Trophoblast cell (in vitro differentiated cells and primary cell): ENCODE data around the gene KCMF1.

Source experiments
- DNase-seq, 2 donors: peaks; one replicate each; pipeline ENCODE4 v3.0.0-alpha.2; 2016
- H2AFZ ChIP-seq: 2 replicates; pipeline ENCODE4 v1.6.1; 2013; ENCODE audit warnings: low read length, moderate library complexity, mild to moderate bottlenecking; ENCODE audit not compliant: insufficient read depth, poor library complexity
- H2AK5ac ChIP-seq: 2 replicates; pipeline ENCODE4 v1.6.1; 2013; ENCODE audit warnings: mild to moderate bottlenecking, low read length
- H2BK120ac ChIP-seq: 2 replicates; pipeline ENCODE4 v1.6.1; 2013; ENCODE audit warnings: low read length, mild to moderate bottlenecking, moderate library complexity; ENCODE audit not compliant: insufficient read depth, poor library complexity
- H2BK12ac ChIP-seq: 2 replicates; pipeline ENCODE4 v1.6.1; 2013; ENCODE audit warnings: mild to moderate bottlenecking, low read length, moderate library complexity
- H2BK5ac ChIP-seq: 2 replicates; pipeline ENCODE4 v1.6.1; 2013; ENCODE audit warnings: low read length, low read depth, moderate library complexity, mild to moderate bottlenecking; ENCODE audit not compliant: poor library complexity
- H3K14ac ChIP-seq: 2 replicates; pipeline ENCODE4 v1.6.1; 2013; ENCODE audit warnings: mild to moderate bottlenecking, low read length
- H3K18ac ChIP-seq: 2 replicates; pipeline ENCODE4 v1.6.1; 2013; ENCODE audit warnings: mild to moderate bottlenecking, low read length
- H3K23ac ChIP-seq: 2 replicates; pipeline ENCODE4 v1.6.1; 2013; ENCODE audit warnings: low read length
- H3K27ac ChIP-seq: 2 replicates; pipeline ENCODE4 v1.5.1; 2013; ENCODE audit warnings: low read depth, mild to moderate bottlenecking, inconsistent platforms, low read length, moderate library complexity
- H3K27me3 ChIP-seq: 2 replicates; pipeline ENCODE4 v1.6.1; 2013; ENCODE audit warnings: inconsistent platforms, mild to moderate bottlenecking, low read length, moderate library complexity; ENCODE audit not compliant: insufficient read depth
- H3K36me3 ChIP-seq, 2 experiments: 1 replicate in 1 of 2; 2 replicates in 1 of 2; pipeline ENCODE4 v1.6.1; 2013; ENCODE audit warnings: low read length in 2 of 2, mild to moderate bottlenecking in 2 of 2, moderate library complexity in 1 of 2; ENCODE audit not compliant: insufficient read depth in 2 of 2, control insufficient read depth in 1 of 2
- H3K4ac ChIP-seq: 2 replicates; pipeline ENCODE4 v1.6.1; 2013; ENCODE audit warnings: low read depth, mild to moderate bottlenecking, low read length, moderate library complexity
- H3K4me1 ChIP-seq, 2 experiments: 1 replicate in 1 of 2; 2 replicates in 1 of 2; pipeline ENCODE4 v1.6.1; 2013; ENCODE audit warnings: low read length in 2 of 2, mild to moderate bottlenecking in 2 of 2, moderate library complexity in 1 of 2; ENCODE audit not compliant: insufficient read depth in 2 of 2, control insufficient read depth in 1 of 2
- H3K4me2 ChIP-seq: 2 replicates; pipeline ENCODE4 v1.6.1; 2013; ENCODE audit warnings: inconsistent platforms, mild to moderate bottlenecking, low read length, moderate library complexity
- H3K4me3 ChIP-seq: 2 replicates; pipeline ENCODE4 v1.5.1; 2013; ENCODE audit warnings: mild to moderate bottlenecking, low read depth, low read length, inconsistent platforms
- H3K79me1 ChIP-seq: one replicate; pipeline ENCODE4 v1.6.1; 2013; ENCODE audit warnings: low read length
- H3K79me2 ChIP-seq: 2 replicates; pipeline ENCODE4 v1.6.1; 2013; ENCODE audit warnings: low read length, mild to moderate bottlenecking; ENCODE audit not compliant: control insufficient read depth, insufficient read depth, poor library complexity
- H3K9ac ChIP-seq: 2 replicates; pipeline ENCODE4 v1.6.1; 2013; ENCODE audit warnings: mild to moderate bottlenecking, low read length
- H3K9me3 ChIP-seq: 2 replicates; pipeline ENCODE4 v1.6.1; 2013; ENCODE audit warnings: low read depth, mild to moderate bottlenecking, control low read depth, inconsistent platforms, low read length; ENCODE audit not compliant: insufficient read depth
- H4K12ac ChIP-seq: 2 replicates; pipeline ENCODE4 v1.6.1; 2013; ENCODE audit warnings: low read depth, mild to moderate bottlenecking, low read length, moderate library complexity
- H4K8ac ChIP-seq: 2 replicates; pipeline ENCODE4 v1.6.1; 2013; ENCODE audit warnings: low read depth, mild to moderate bottlenecking, low read length, moderate library complexity
- H4K91ac ChIP-seq: one replicate; pipeline ENCODE4 v1.6.1; 2013; ENCODE audit warnings: low read depth, mild to moderate bottlenecking, low read length, moderate library complexity
- WGBS: extraction: QIAGEN DNeasy Blood & Tissue Kit; methylation state at CpG from one replicate; pipeline ENCODE4 v1.1.7; 2013; ENCODE audit warnings: missing lambda C conversion rate; ENCODE audit not compliant: insufficient read length, insufficient coverage; ENCODE audit errors: extremely low coverage; 5-methylcytosine and 5-hydroxymethylcytosine counted together

The KCMF1 gene

DNA sequence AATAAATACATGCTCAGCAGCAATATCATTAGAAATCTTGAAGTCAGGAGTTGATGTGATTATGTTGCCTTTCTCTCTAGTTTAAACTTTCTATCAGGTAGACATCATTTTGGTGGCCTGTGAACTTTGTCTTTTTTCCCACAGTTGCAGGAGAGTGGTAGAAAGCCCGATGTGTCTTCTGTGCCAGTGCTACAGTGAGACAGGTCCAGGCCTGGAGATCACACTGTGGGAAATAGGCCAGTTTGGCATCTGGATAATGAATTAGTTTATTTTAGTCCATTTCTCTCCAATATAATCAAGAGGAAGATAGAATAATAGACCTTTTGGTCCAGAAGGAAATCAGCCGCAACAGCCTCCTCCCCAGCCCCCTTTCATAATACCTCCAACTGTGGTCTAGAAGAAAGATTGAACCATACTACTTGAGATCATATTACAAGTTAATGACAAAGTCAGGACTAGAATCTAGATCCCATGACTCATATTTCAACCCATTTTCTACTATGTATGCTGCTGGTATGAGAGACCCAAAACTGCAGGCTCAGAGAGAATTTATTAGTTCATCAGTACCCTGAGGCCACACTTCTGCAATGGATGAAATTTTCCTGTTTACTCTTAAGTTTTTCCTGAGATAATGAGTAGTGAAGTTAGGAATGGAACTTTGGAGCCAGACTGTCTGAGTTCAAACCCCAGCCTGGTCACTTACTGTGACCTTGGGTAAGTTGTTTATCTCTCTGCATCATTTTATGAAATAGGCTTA, 20.6 kb downstream of the KCMF1 start:
- H3K79me1 ChIP-seq, result no peaks in the 10 kb centered on the region
- no CpG with 5 or more reads among the region's 2 CpGs for WGBS
- H3K4me3 ChIP-seq, result no peak overlapping the region
- no peak overlapping the region for H3K18ac ChIP-seq
- peak; percentile 90 to 98 for DNase-seq
- no peak overlapping the region for H4K8ac ChIP-seq
- no peak overlapping the region for H4K12ac ChIP-seq
- H3K27ac ChIP-seq, result peak overlapping the region; percentile 37
- no peak overlapping the region for H3K14ac ChIP-seq
- no peak overlapping the region for H3K23ac ChIP-seq
- H3K4me2 ChIP-seq, result no peak overlapping the region
- H2BK12ac ChIP-seq, result no peak overlapping the region
- H3K4ac ChIP-seq, result peak overlapping the region; percentile 7
- no peak overlapping the region for H4K91ac ChIP-seq
- no peak overlapping the region for H2AFZ ChIP-seq
- peaks cover 0 to 4% of the 10 kb centered on the region in 2 experiments for H3K36me3 ChIP-seq
- peaks cover 3% of the 10 kb centered on the region for H3K79me2 ChIP-seq
- no peaks in the 10 kb centered on the region for H3K27me3 ChIP-seq
- H3K9me3 ChIP-seq, result no peaks in the 10 kb centered on the region
- H3K9ac ChIP-seq, result no peak overlapping the region
- H3K4me1 ChIP-seq, result peaks cover 6 to 16% of the 10 kb centered on the region in 2 experiments
- no peak overlapping the region for H2BK5ac ChIP-seq
- no peak overlapping the region for H2BK120ac ChIP-seq
- no peak overlapping the region for H2AK5ac ChIP-seq

GRCh38 chr2:84995826-84996225, 24.9 kb downstream of the KCMF1 start:
- Histone ChIP-seq H4K12ac (no peak overlapping the region), H3K4me3 (no peak overlapping the region), H3K18ac (no peak overlapping the region), H3K79me2 (peaks cover 3% of the 10 kb centered on the region), H4K8ac (no peak overlapping the region), H3K14ac (no peak overlapping the region), H3K9me3 (no peaks in the 10 kb centered on the region), H2BK5ac (no peak overlapping the region), H3K4ac (no peak overlapping the region), H2AFZ (no peak overlapping the region), H3K9ac (no peak overlapping the region), H2AK5ac (no peak overlapping the region), H3K79me1 (no peaks in the 10 kb centered on the region), H3K23ac (no peak overlapping the region), H3K4me2 (no peak overlapping the region), H3K27ac (no peak overlapping the region), H4K91ac (no peak overlapping the region), H2BK12ac (no peak overlapping the region), H3K36me3 (peaks cover 0 to 6% of the 10 kb centered on the region in 2 experiments), H2BK120ac (no peak overlapping the region), H3K4me1 (peaks cover 3 to 14% of the 10 kb centered on the region in 2 experiments), H3K27me3 (no peaks in the 10 kb centered on the region)
- no CpG with 5 or more reads among the region's 2 CpGs for WGBS
- DNase-seq, result no peak

DNA sequence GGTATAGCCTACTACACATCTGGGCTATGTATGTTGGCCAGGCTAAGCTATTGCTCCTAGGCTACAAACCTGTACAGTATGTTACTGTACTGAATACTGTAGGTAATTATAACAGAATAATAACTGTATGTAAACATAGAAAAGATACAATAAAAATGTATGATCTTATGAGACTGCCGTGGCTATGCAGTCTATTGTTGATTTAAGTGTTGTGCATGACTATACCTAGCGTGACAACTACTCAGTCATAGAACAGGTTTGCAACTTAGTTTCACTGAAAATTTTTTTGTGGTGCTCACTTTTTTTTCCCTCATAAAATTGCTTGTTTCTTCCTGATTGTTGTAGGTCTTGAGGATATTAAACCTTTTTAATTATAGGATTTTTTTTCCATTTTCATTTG, 25.9 kb downstream of the KCMF1 start:
- no peak overlapping the region for H2BK120ac ChIP-seq
- WGBS, result no CpG with 5 or more reads among the region's 2 CpGs
- no peak overlapping the region for H3K27ac ChIP-seq

DNA sequence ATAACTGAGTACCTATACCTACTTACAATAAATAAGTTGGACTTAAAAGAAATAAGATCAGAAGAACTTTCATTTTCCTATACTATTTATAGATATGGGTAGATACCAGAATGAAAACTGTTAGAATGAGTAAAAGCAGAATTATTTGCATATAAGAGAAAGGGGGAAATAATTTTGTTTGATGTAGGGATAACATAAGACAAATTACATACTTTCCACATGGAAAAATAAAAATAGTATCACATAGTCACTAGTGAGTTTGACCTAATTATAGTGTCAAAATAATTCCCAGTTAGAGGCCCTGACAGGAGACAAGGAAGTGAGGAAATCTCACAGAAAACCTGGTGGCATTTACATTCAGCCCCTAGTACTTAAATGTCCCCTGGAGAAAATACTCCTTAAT, 28.6 kb downstream of the KCMF1 start:
- H3K36me3 ChIP-seq, result peaks cover 0 to 3% of the 10 kb centered on the region in 2 experiments
- DNase-seq, result no peak
- no peak overlapping the region for H4K91ac ChIP-seq
- H3K4me3 ChIP-seq, result no peak overlapping the region
- no peaks in the 10 kb centered on the region for H3K79me1 ChIP-seq
- H2BK120ac ChIP-seq, result no peak overlapping the region
- no peak overlapping the region for H3K18ac ChIP-seq
- no peak overlapping the region for H3K4me2 ChIP-seq
- H2BK5ac ChIP-seq, result no peak overlapping the region
- no peak overlapping the region for H4K12ac ChIP-seq
- H3K4ac ChIP-seq, result no peak overlapping the region
- H2AFZ ChIP-seq, result no peak overlapping the region
- H3K14ac ChIP-seq, result no peak overlapping the region
- no peaks in the 10 kb centered on the region for H3K9me3 ChIP-seq
- H4K8ac ChIP-seq, result no peak overlapping the region
- H2AK5ac ChIP-seq, result no peak overlapping the region
- no peak overlapping the region for H3K27ac ChIP-seq
- H3K27me3 ChIP-seq, result no peaks in the 10 kb centered on the region
- H3K4me1 ChIP-seq, result no peaks in the 10 kb centered on the region
- H3K79me2 ChIP-seq, result peaks cover 3% of the 10 kb centered on the region
- H2BK12ac ChIP-seq, result no peak overlapping the region
- no peak overlapping the region for H3K9ac ChIP-seq
- no peak overlapping the region for H3K23ac ChIP-seq

More for the DNA sequence above, 25.9 kb downstream of the KCMF1 start:
- no peak overlapping the region for H3K4me3 ChIP-seq
- H2BK12ac ChIP-seq, result no peak overlapping the region
- H3K4ac ChIP-seq, result no peak overlapping the region
- H3K79me2 ChIP-seq, result peaks cover 3% of the 10 kb centered on the region
- no peaks in the 10 kb centered on the region for H3K79me1 ChIP-seq
- no peak overlapping the region for H3K4me2 ChIP-seq
- no peak overlapping the region for H4K91ac ChIP-seq
- no peak overlapping the region for H4K12ac ChIP-seq
- H3K18ac ChIP-seq, result no peak overlapping the region
- no peaks in the 10 kb centered on the region for H3K9me3 ChIP-seq
- H3K23ac ChIP-seq, result no peak overlapping the region
- H2BK5ac ChIP-seq, result no peak overlapping the region
- H3K14ac ChIP-seq, result no peak overlapping the region
- no peak overlapping the region for H3K9ac ChIP-seq
- H2AK5ac ChIP-seq, result no peak overlapping the region
- no peak overlapping the region for H4K8ac ChIP-seq
- no peak for DNase-seq
- peaks cover 0 to 5% of the 10 kb centered on the region in 2 experiments for H3K4me1 ChIP-seq
- no peak overlapping the region for H2AFZ ChIP-seq
- H3K36me3 ChIP-seq, result peaks cover 0 to 6% of the 10 kb centered on the region in 2 experiments
- H3K27me3 ChIP-seq, result no peaks in the 10 kb centered on the region
